ENCODE measurements around the gene SIAH3. TPM values are rescaled to one million over a fixed set of nuclear protein-coding genes. Genes with fewer than 3 reads are reported as not detected.
A peak's percentile ranks its signal among the peaks of the same experiment; 100 is the strongest.

Gene SIAH3
- total RNA-seq, 4 donors from 2014 or later: not detected

- TF ChIP-seq POLR2AphosphoS5 (IDR thresholded peaks at IDR 0.05): no peak
- TF ChIP-seq CTCF (IDR thresholded peaks at IDR 0.05): no peak
- TF ChIP-seq POLR2A (IDR thresholded peaks at IDR 0.05): no peak
- in situ Hi-C loops (cut with MboI; ENCODE audit: low pct_ligation_motif_present in 1 of 4, low pct_unique_long_range_greater_than_20kb in 1 of 4, low sequenced_read_pairs in 3 of 4): no loop called here
- Histone ChIP-seq H3K4me3 (no peak overlapping the region), H3K27ac (no peak overlapping the region), H3K27me3 (no peaks in the 10 kb centered on the region), H3K36me3 (no peaks in the 10 kb centered on the region), H3K9me3 (no peaks in the 10 kb centered on the region), H3K4me1 (peaks cover 0 to 16% (median 11%) of the 10 kb centered on the region in 4 donors)
- intact Hi-C loops (cut with DNase I; ENCODE audit: low total_unique reads): no loop called here
- 32 to 40% methylated on average over 9 to 14 of the region's 14 CpGs for WGBS, 2 donors (ENCODE audit: low coverage in 1 of 2)
- DNase-seq: peak; percentile 50
These were observed 69.8 kb downstream of the SIAH3 start for GRCh38 chr13:45781553-45782326.

GRCh38 chr13:45779901-45780300, 71.7 kb downstream of the SIAH3 start:
- Histone ChIP-seq H3K27me3 (no peaks in the 10 kb centered on the region), H3K4me3 (no peak overlapping the region), H3K27ac (no peak overlapping the region), H3K4me1 (peaks cover 0 to 16% (median 11%) of the 10 kb centered on the region in 4 donors), H3K9me3 (no peaks in the 10 kb centered on the region), H3K36me3 (no peaks in the 10 kb centered on the region)
- intact Hi-C loops (cut with DNase I; ENCODE audit: low total_unique reads): no loop called here
- in situ Hi-C loops (cut with MboI; ENCODE audit: low pct_ligation_motif_present in 1 of 4, low pct_unique_long_range_greater_than_20kb in 1 of 4, low sequenced_read_pairs in 3 of 4): no loop called here
- no peak for DNase-seq
- 81 to 100% methylated on average over 3 to 5 of the region's 5 CpGs for WGBS, 2 donors (ENCODE audit: low coverage in 1 of 2)
- TF ChIP-seq POLR2A (IDR thresholded peaks at IDR 0.05) (no peak), POLR2AphosphoS5 (IDR thresholded peaks at IDR 0.05) (no peak), EP300 (IDR thresholded peaks at IDR 0.05; ENCODE audit: low read depth) (no peak), CTCF (IDR thresholded peaks at IDR 0.05) (no peak)

- intact Hi-C loops (cut with DNase I; ENCODE audit: low total_unique reads) (no loop called here), in situ Hi-C loops (cut with MboI; ENCODE audit: low pct_ligation_motif_present in 1 of 4, low pct_unique_long_range_greater_than_20kb in 1 of 4, low sequenced_read_pairs in 3 of 4) (no loop called here)
- TF ChIP-seq CTCF (IDR thresholded peaks at IDR 0.05) (no peak), POLR2A (IDR thresholded peaks at IDR 0.05) (no peak), POLR2AphosphoS5 (IDR thresholded peaks at IDR 0.05) (no peak), EP300 (IDR thresholded peaks at IDR 0.05; ENCODE audit: low read depth) (no peak)
- Histone ChIP-seq H3K4me3 (no peak overlapping the region), H3K9me3 (no peaks in the 10 kb centered on the region), H3K36me3 (no peaks in the 10 kb centered on the region), H3K27ac (no peak overlapping the region), H3K27me3 (no peaks in the 10 kb centered on the region), H3K4me1 (peaks cover 0 to 16% (median 11%) of the 10 kb centered on the region in 4 donors)
- WGBS, 2 donors (ENCODE audit: low coverage in 1 of 2): 68 to 80% methylated on average over 4 of the region's 4 CpGs
- no peak for DNase-seq
These were observed 72.7 kb downstream of the SIAH3 start for GRCh38 chr13:45778882-45779281.

- WGBS, 2 donors (ENCODE audit: low coverage in 1 of 2): 90% methylated on average over 5 of the region's 5 CpGs; no CpG with 5 or more reads in 1 of the 2 donors
- in situ Hi-C loops (cut with MboI; ENCODE audit: low pct_ligation_motif_present in 1 of 4, low pct_unique_long_range_greater_than_20kb in 1 of 4, low sequenced_read_pairs in 3 of 4) (no loop called here), intact Hi-C loops (cut with DNase I; ENCODE audit: low total_unique reads) (no loop called here)
- H3K27me3 ChIP-seq: no peaks in the 10 kb centered on the region
- H3K27ac ChIP-seq: no peak overlapping the region
- H3K9me3 ChIP-seq: no peaks in the 10 kb centered on the region
- no peaks in the 10 kb centered on the region for H3K36me3 ChIP-seq
- TF ChIP-seq EP300 (IDR thresholded peaks at IDR 0.05; ENCODE audit: low read depth): no peak
- DNase-seq: no peak
- H3K4me1 ChIP-seq: peaks cover 0 to 6% (median 5%) of the 10 kb centered on the region in 4 donors
- no peak overlapping the region for H3K4me3 ChIP-seq
These were observed 74.8 kb downstream of the SIAH3 start for GRCh38 chr13:45776748-45777147.

Measured in transverse colon (tissue), 4 donors.